ENCODE data around the gene CACHD1. TPM values are rescaled to one million over a fixed set of nuclear protein-coding genes. Genes with fewer than 3 reads are reported as not detected.
"Not testable (repeated sequence)": the region's sequence is repeated elsewhere in the genome, so short reads cannot be mapped to it uniquely, and the experiment has no call there.

The CACHD1 gene
- total RNA-seq, 1 donor from 2014 or later: 1.5 TPM

- no peak for DNase-seq (ENCODE audit: low read depth, low spot score)
Measured at GRCh38 chr1:64581843-64582185, 111.9 kb downstream of the CACHD1 start.

- no peak for DNase-seq (ENCODE audit: low read depth, low spot score)
Measured at GRCh38 chr1:64584479-64584878, 114.5 kb downstream of the CACHD1 start.

- no peak for DNase-seq (ENCODE audit: low read depth, low spot score)
Measured at GRCh38 chr1:64588876-64589275, 118.9 kb downstream of the CACHD1 start.

GRCh38 chr1:64590316-64590715 is 120.4 kb downstream of the CACHD1 start:
- no peak for DNase-seq (ENCODE audit: low read depth, low spot score)

- no peak for DNase-seq (ENCODE audit: low read depth, low spot score)
Measured at GRCh38 chr1:64594446-64594845, 124.5 kb downstream of the CACHD1 start.

- no peak for DNase-seq (ENCODE audit: low read depth, low spot score)
Measured at GRCh38 chr1:64595871-64596515, 126.1 kb downstream of the CACHD1 start.

GRCh38 chr1:64597113-64597512 is 127.2 kb downstream of the CACHD1 start:
- DNase-seq (ENCODE audit: low read depth, low spot score): no peak

- DNase-seq (ENCODE audit: low read depth, low spot score): no peak
Measured at GRCh38 chr1:64598100-64598571, 128.2 kb downstream of the CACHD1 start.

GRCh38 chr1:64599242-64599641 is 129.3 kb downstream of the CACHD1 start:
- DNase-seq (ENCODE audit: low read depth, low spot score): no peak

- DNase-seq (ENCODE audit: low read depth, low spot score): no peak
Measured at GRCh38 chr1:64601207-64601606, 131.3 kb downstream of the CACHD1 start.

GRCh38 chr1:64608005-64608650 is 138.2 kb downstream of the CACHD1 start:
- no peak for DNase-seq (ENCODE audit: low read depth, low spot score)

- no peak for DNase-seq (ENCODE audit: low read depth, low spot score)
Measured at GRCh38 chr1:64608651-64609048, 138.7 kb downstream of the CACHD1 start.

- not testable (repeated sequence) for DNase-seq (ENCODE audit: low read depth, low spot score)
Measured at GRCh38 chr1:64610950-64611349, 141.0 kb downstream of the CACHD1 start.

GRCh38 chr1:64616039-64616438 is 146.1 kb downstream of the CACHD1 start:
- DNase-seq (ENCODE audit: low read depth, low spot score): no peak

GRCh38 chr1:64623750-64624191 is 153.8 kb downstream of the CACHD1 start:
- DNase-seq (ENCODE audit: low read depth, low spot score): no peak

GRCh38 chr1:64624218-64624713 is 154.3 kb downstream of the CACHD1 start:
- DNase-seq (ENCODE audit: low read depth, low spot score): no peak

GRCh38 chr1:64624808-64625207 is 154.9 kb downstream of the CACHD1 start:
- no peak for DNase-seq (ENCODE audit: low read depth, low spot score)

GRCh38 chr1:64630611-64631010 is 160.7 kb downstream of the CACHD1 start:
- no peak for DNase-seq (ENCODE audit: low read depth, low spot score)

GRCh38 chr1:64631346-64632034 is 161.6 kb downstream of the CACHD1 start:
- no peak for DNase-seq (ENCODE audit: low read depth, low spot score)

GRCh38 chr1:64632936-64633335 is 163.0 kb downstream of the CACHD1 start:
- DNase-seq (ENCODE audit: low read depth, low spot score): no peak

GRCh38 chr1:64645735-64646134 is 175.8 kb downstream of the CACHD1 start:
- no peak for DNase-seq (ENCODE audit: low read depth, low spot score)

GRCh38 chr1:64650411-64650810 is 180.5 kb downstream of the CACHD1 start:
- no peak for DNase-seq (ENCODE audit: low read depth, low spot score)
